NT2/D1 (cell line): ENCODE results near the gene TMEM94.

ENCODE experiments used
- DNase-seq: peaks from one replicate; pipeline ENCODE4 v3.0.0-alpha.2; 2011; ENCODE audit warnings: low read depth, low spot score
- H3K27me3 ChIP-seq: 2 replicates; pipeline ENCODE4 v1.6.0; 2011; ENCODE audit warnings: mild to moderate bottlenecking; ENCODE audit not compliant: insufficient read length, insufficient read depth
- H3K36me3 ChIP-seq: 2 replicates; pipeline ENCODE4 v1.6.1; 2011; ENCODE audit warnings: mild to moderate bottlenecking, low read length, mixed read lengths; ENCODE audit not compliant: insufficient read depth, insufficient read length
- H3K4me1 ChIP-seq: 2 replicates; pipeline ENCODE4 v1.5.1; 2011; ENCODE audit not compliant: insufficient read depth, insufficient read length
- H3K4me3 ChIP-seq: 2 replicates; pipeline ENCODE4 v1.5.1; 2011; ENCODE audit warnings: low read depth; ENCODE audit not compliant: insufficient read length
- H3K9ac ChIP-seq: 2 replicates; pipeline ENCODE4 v1.6.0; 2011; ENCODE audit warnings: low read depth; ENCODE audit not compliant: insufficient read length
- H3K9me3 ChIP-seq: 2 replicates; pipeline ENCODE4 v1.5.1; 2011; ENCODE audit warnings: mild to moderate bottlenecking, low read length; ENCODE audit not compliant: insufficient read depth
- SUZ12 ChIP-seq: IDR thresholded peaks from 2 replicates; pipeline ENCODE4 v1.6.1; 2011; ENCODE audit not compliant: insufficient read length, insufficient read depth; ENCODE audit errors: extremely low read depth
- YY1 ChIP-seq: IDR thresholded peaks from 2 replicates; pipeline ENCODE4 v1.6.1; 2011; ENCODE audit not compliant: insufficient read length, insufficient read depth
- ZNF274 ChIP-seq: IDR thresholded peaks from 2 replicates; pipeline ENCODE4 v1.6.1; 2011; ENCODE audit warnings: mild to moderate bottlenecking, low read depth, low read length

The TMEM94 gene

GRCh38 chr17:75493476-75494129, 37.2 kb downstream of the TMEM94 start:
- no peak for DNase-seq
- peaks cover 89% of the 10 kb centered on the region for H3K36me3 ChIP-seq
- H3K9me3 ChIP-seq, result no peaks in the 10 kb centered on the region
- no peak overlapping the region for H3K4me3 ChIP-seq
- no peaks in the 10 kb centered on the region for H3K27me3 ChIP-seq
- no peak for TF ChIP-seq ZNF274
- TF ChIP-seq YY1, result no peak
- no peak for TF ChIP-seq SUZ12
- H3K4me1 ChIP-seq, result no peaks in the 10 kb centered on the region
- no peak overlapping the region for H3K9ac ChIP-seq

GRCh38 chr17:75494326-75494877, 38.0 kb downstream of the TMEM94 start:
- TF ChIP-seq ZNF274, result no peak
- TF ChIP-seq YY1, result no peak
- TF ChIP-seq SUZ12, result no peak
- DNase-seq, result no peak
- Histone ChIP-seq H3K9ac (no peak overlapping the region), H3K4me1 (peaks cover under 1% of the 10 kb centered on the region), H3K9me3 (no peaks in the 10 kb centered on the region), H3K36me3 (peaks cover 92% of the 10 kb centered on the region), H3K4me3 (no peak overlapping the region), H3K27me3 (no peaks in the 10 kb centered on the region)

GRCh38 chr17:75496005-75496404, 39.6 kb downstream of the TMEM94 start:
- Histone ChIP-seq H3K4me3 (no peak overlapping the region), H3K27me3 (no peaks in the 10 kb centered on the region), H3K9me3 (no peaks in the 10 kb centered on the region), H3K9ac (no peak overlapping the region), H3K36me3 (peaks cover 97% of the 10 kb centered on the region), H3K4me1 (peaks cover 9% of the 10 kb centered on the region)
- no peak for DNase-seq
- TF ChIP-seq SUZ12 (no peak), ZNF274 (no peak), YY1 (no peak)

- Histone ChIP-seq H3K4me1 (peaks cover 11% of the 10 kb centered on the region), H3K4me3 (no peak overlapping the region), H3K9ac (no peak overlapping the region), H3K27me3 (no peaks in the 10 kb centered on the region), H3K9me3 (no peaks in the 10 kb centered on the region), H3K36me3 (peaks cover 96% of the 10 kb centered on the region)
- TF ChIP-seq YY1 (no peak), ZNF274 (no peak), SUZ12 (no peak)
- no peak for DNase-seq
Measured at GRCh38 chr17:75498039-75498725, 41.7 kb downstream of the TMEM94 start.

- Histone ChIP-seq H3K36me3 (peaks cover 96% of the 10 kb centered on the region), H3K4me3 (no peak overlapping the region), H3K4me1 (peaks cover 15% of the 10 kb centered on the region), H3K9me3 (no peaks in the 10 kb centered on the region), H3K9ac (no peak overlapping the region), H3K27me3 (no peaks in the 10 kb centered on the region)
- DNase-seq, result no peak
- TF ChIP-seq ZNF274 (no peak), YY1 (no peak), SUZ12 (no peak)
Measured at GRCh38 chr17:75498726-75499213, 42.3 kb downstream of the TMEM94 start.

- DNase-seq, result no peak
- no peak for TF ChIP-seq YY1
- TF ChIP-seq SUZ12, result no peak
- TF ChIP-seq ZNF274, result no peak
- Histone ChIP-seq H3K4me3 (no peak overlapping the region), H3K9ac (no peak overlapping the region), H3K9me3 (no peaks in the 10 kb centered on the region), H3K27me3 (no peaks in the 10 kb centered on the region), H3K4me1 (peaks cover 21% of the 10 kb centered on the region), H3K36me3 (peaks cover 96% of the 10 kb centered on the region)
Measured at GRCh38 chr17:75499313-75500022, 43.0 kb downstream of the TMEM94 start.

- H3K9me3 ChIP-seq, result no peaks in the 10 kb centered on the region
- peaks cover 22% of the 10 kb centered on the region for H3K4me1 ChIP-seq
- no peak overlapping the region for H3K9ac ChIP-seq
- no peak for DNase-seq
- TF ChIP-seq YY1 (no peak), ZNF274 (no peak), SUZ12 (no peak)
- H3K4me3 ChIP-seq, result no peak overlapping the region
- H3K27me3 ChIP-seq, result no peaks in the 10 kb centered on the region
- H3K36me3 ChIP-seq, result peaks cover 95% of the 10 kb centered on the region
Measured at GRCh38 chr17:75500419-75501216, 44.2 kb downstream of the TMEM94 start.
